NT2/D1 (cell line): Measurements from ENCODE around the gene PRPF6.

Experiments used
- DNase-seq: peaks from one replicate; pipeline ENCODE4 v3.0.0-alpha.2; 2011; ENCODE audit warnings: low read depth, low spot score
- H3K27me3 ChIP-seq: 2 replicates; pipeline ENCODE4 v1.6.0; 2011; ENCODE audit warnings: mild to moderate bottlenecking; ENCODE audit not compliant: insufficient read length, insufficient read depth
- H3K36me3 ChIP-seq: 2 replicates; pipeline ENCODE4 v1.6.1; 2011; ENCODE audit warnings: mild to moderate bottlenecking, low read length, mixed read lengths; ENCODE audit not compliant: insufficient read depth, insufficient read length
- H3K4me1 ChIP-seq: 2 replicates; pipeline ENCODE4 v1.5.1; 2011; ENCODE audit not compliant: insufficient read depth, insufficient read length
- H3K4me3 ChIP-seq: 2 replicates; pipeline ENCODE4 v1.5.1; 2011; ENCODE audit warnings: low read depth; ENCODE audit not compliant: insufficient read length
- H3K9ac ChIP-seq: 2 replicates; pipeline ENCODE4 v1.6.0; 2011; ENCODE audit warnings: low read depth; ENCODE audit not compliant: insufficient read length
- H3K9me3 ChIP-seq: 2 replicates; pipeline ENCODE4 v1.5.1; 2011; ENCODE audit warnings: mild to moderate bottlenecking, low read length; ENCODE audit not compliant: insufficient read depth
- SUZ12 ChIP-seq: IDR thresholded peaks from 2 replicates; pipeline ENCODE4 v1.6.1; 2011; ENCODE audit not compliant: insufficient read length, insufficient read depth; ENCODE audit errors: extremely low read depth
- YY1 ChIP-seq: IDR thresholded peaks from 2 replicates; pipeline ENCODE4 v1.6.1; 2011; ENCODE audit not compliant: insufficient read length, insufficient read depth
- ZNF274 ChIP-seq: IDR thresholded peaks from 2 replicates; pipeline ENCODE4 v1.6.1; 2011; ENCODE audit warnings: mild to moderate bottlenecking, low read depth, low read length

Gene PRPF6

DNA sequence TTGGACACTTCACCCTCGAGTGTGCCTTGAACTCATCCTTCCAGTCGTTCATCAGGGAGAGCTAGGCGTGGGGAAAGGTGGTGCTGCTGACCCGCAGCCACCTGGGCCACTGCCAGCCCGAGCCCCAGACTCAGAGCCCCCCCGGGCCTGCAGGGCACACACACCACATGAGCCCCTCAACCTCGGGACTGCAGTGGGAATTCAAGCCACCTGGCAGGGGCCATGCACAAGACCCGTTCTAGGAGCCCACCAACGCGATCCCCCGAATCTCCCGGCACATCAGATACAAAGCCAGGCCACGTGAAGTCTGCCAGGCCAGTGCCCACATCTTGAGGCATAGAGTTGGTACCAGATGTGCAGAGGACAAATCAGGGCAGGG, 14.0 kb upstream of the PRPF6 start:
- Histone ChIP-seq H3K4me1 (peaks cover 13% of the 10 kb centered on the region), H3K27me3 (peaks cover 17% of the 10 kb centered on the region), H3K9ac (no peak overlapping the region), H3K36me3 (peaks cover 54% of the 10 kb centered on the region), H3K4me3 (no peak overlapping the region), H3K9me3 (peaks cover 40% of the 10 kb centered on the region; the same call in 1 of the 2 replicates)
- no peak for DNase-seq
- TF ChIP-seq SUZ12 (no peak), YY1 (no peak), ZNF274 (no peak)

- TF ChIP-seq SUZ12 (no peak), ZNF274 (no peak), YY1 (no peak)
- peaks cover 17% of the 10 kb centered on the region for H3K27me3 ChIP-seq
- no peak overlapping the region for H3K9ac ChIP-seq
- H3K9me3 ChIP-seq = peaks cover 40% of the 10 kb centered on the region; the same call in 1 of the 2 replicates
- H3K4me1 ChIP-seq = peaks cover 15% of the 10 kb centered on the region
- H3K36me3 ChIP-seq = peaks cover 48% of the 10 kb centered on the region
- no peak for DNase-seq
- no peak overlapping the region for H3K4me3 ChIP-seq
Observed at GRCh38 chr20:63967330-63968135, 13.4 kb upstream of the PRPF6 start.

- peak overlapping the region; percentile 96 for H3K9ac ChIP-seq
- H3K4me3 ChIP-seq = peak overlapping the region; percentile 88
Observed at GRCh38 chr20:63968136-63968927, 12.6 kb upstream of the PRPF6 start.

GRCh38 chr20:63968928-63969760, 11.8 kb upstream of the PRPF6 start:
- H3K36me3 ChIP-seq = peaks cover 31% of the 10 kb centered on the region
- no peak for DNase-seq
- peak overlapping the region; percentile 88 for H3K4me3 ChIP-seq
- H3K9me3 ChIP-seq = peaks cover 34% of the 10 kb centered on the region; the same call in 1 of the 2 replicates
- H3K9ac ChIP-seq = peak overlapping the region; percentile 96
- H3K27me3 ChIP-seq = peaks cover 17% of the 10 kb centered on the region
- TF ChIP-seq ZNF274 = no peak
- no peak for TF ChIP-seq YY1
- TF ChIP-seq SUZ12 = no peak
- peaks cover 22% of the 10 kb centered on the region for H3K4me1 ChIP-seq

More at GRCh38 chr20:63968136-63968927, 12.6 kb upstream of the PRPF6 start:
- TF ChIP-seq ZNF274 (no peak), YY1 (no peak), SUZ12 (no peak)
- Histone ChIP-seq H3K9me3 (peaks cover 40% of the 10 kb centered on the region; the same call in 1 of the 2 replicates), H3K27me3 (peaks cover 17% of the 10 kb centered on the region), H3K4me1 (peaks cover 18% of the 10 kb centered on the region), H3K36me3 (peaks cover 40% of the 10 kb centered on the region)
- no peak for DNase-seq

DNA sequence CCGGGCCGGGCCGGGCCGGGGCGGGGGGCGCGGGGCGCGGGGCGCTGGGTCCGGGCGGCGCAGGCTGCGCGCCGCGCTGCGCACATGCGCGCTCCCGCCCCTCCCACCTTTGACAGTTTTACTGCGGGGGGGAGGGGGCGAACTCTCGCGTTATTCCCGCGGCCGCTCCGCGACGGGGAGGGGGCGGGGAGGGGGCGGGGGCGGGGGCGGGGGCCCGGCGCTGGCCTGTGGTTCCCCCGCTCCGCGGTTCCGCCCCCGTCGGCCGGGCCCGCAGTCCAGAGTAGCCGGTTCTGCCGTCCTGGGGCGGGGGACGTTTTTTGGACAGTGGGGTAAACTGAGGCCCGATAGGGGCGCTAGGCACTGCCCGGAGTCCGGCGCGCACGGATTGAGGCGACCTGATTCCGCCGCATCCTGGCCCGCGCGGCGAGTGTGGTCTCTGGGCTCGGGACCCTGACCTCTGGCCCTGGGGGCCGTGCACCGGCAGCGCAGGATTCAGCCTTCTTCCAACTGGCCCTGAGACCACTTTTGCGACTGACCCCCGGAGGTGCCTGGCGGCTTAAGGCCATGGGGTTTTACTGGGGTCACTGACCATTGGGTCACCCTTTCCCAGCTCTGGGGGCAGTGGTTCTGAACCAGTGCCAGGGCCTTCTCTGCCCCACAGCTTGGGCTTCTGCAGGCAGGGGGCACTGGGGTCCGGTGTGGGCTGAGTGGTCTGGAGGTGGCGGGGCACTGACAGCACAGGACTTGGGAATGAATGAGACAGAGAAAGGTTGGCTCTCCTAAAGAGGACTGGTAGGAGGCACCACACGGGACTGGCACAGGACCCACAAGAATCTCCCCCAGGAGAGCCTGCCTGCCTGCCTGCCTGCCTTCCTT, 10.9 kb upstream of the PRPF6 start, which contains the start of gene ZNF512B:
Gene ZNF512B, minus strand, starts transcription at position 93 of the 876 bp plus-strand sequence. CDS start 1,980 bp downstream, outside the sequence.
- Histone ChIP-seq H3K9ac (peak within 1 kb of the TSS; percentile 96), H3K27me3 (peaks cover 17% of the 10 kb centered on the region), H3K9me3 (peaks cover 27% of the 10 kb centered on the region; the same call in 1 of the 2 replicates), H3K4me3 (peak within 1 kb of the TSS; percentile 88), H3K4me1 (peaks cover 24% of the 10 kb centered on the region), H3K36me3 (peaks cover 26% of the 10 kb centered on the region)
- TF ChIP-seq SUZ12 = no peak
- TF ChIP-seq YY1 = no peak
- no peak for TF ChIP-seq ZNF274
- DNase-seq = peak; percentile 49
